ENCODE results near the gene THSD7B. TPM values are rescaled to one million over a fixed set of nuclear protein-coding genes. Genes with fewer than 3 reads are reported as not detected.

The THSD7B gene
- total and polyA plus RNA-seq, 2 experiments from 2014 or later = 0.86 to 3.8 TPM

GRCh38 chr2:137672989-137673552 lies 907.7 kb downstream of the THSD7B start (continued):
- TF ChIP-seq ZNF462 (CRISPR knock-in tag; IDR thresholded peaks at IDR 0.05) (no peak), CTCF (conservative IDR thresholded peaks at IDR 0.05; ENCODE audit: low read depth in 2 of 2) (no peak), JUNB (IDR thresholded peaks at IDR 0.05; ENCODE audit: unreplicated experiment) (no peak), NANOG (IDR thresholded peaks at IDR 0.05; ENCODE audit: borderline replicate concordance) (no peak), ZNF331 (CRISPR knock-in tag; IDR thresholded peaks at IDR 0.05; ENCODE audit: low read depth) (no peak), STAT1 (IDR thresholded peaks at IDR 0.05; ENCODE audit: unreplicated experiment) (no peak), EZH2 (IDR thresholded peaks at IDR 0.05; ENCODE audit: low read depth, unreplicated experiment) (no peak), REST (IDR thresholded peaks at IDR 0.05; ENCODE audit: unreplicated experiment) (no peak), ETS1 (IDR thresholded peaks at IDR 0.05) (no peak)
